ENCODE data around the gene CAGE1. TPM values are rescaled to one million over a fixed set of nuclear protein-coding genes. Genes with fewer than 3 reads are reported as not detected.

Gene CAGE1
- total RNA-seq, 1 donor from 2014 or later, result 0.07 TPM

DNA sequence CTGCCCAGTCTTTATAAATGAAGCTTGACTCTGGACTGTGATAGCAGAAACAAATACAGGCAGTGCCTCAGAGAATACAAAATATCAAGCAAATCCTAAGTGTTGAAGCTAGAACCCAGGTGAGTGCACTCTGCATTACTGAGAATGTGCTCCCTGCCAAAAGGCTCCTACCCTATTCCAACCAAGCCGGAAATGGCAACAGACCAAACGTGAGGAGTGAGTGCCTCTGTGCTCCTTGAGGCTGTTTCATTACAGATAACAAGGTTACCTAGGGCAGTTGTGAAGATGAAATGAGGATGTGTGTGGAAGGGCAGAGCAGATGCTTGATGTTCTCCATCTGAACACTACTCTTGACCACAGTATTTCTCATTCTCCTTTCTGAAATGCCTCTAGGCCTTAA lies 105.9 kb downstream of the CAGE1 start:
- peaks cover 46% of the 10 kb centered on the region for H3K36me3 Mint-ChIP-seq (ENCODE audit: low read depth)
- TF ChIP-seq, protein P1, sequence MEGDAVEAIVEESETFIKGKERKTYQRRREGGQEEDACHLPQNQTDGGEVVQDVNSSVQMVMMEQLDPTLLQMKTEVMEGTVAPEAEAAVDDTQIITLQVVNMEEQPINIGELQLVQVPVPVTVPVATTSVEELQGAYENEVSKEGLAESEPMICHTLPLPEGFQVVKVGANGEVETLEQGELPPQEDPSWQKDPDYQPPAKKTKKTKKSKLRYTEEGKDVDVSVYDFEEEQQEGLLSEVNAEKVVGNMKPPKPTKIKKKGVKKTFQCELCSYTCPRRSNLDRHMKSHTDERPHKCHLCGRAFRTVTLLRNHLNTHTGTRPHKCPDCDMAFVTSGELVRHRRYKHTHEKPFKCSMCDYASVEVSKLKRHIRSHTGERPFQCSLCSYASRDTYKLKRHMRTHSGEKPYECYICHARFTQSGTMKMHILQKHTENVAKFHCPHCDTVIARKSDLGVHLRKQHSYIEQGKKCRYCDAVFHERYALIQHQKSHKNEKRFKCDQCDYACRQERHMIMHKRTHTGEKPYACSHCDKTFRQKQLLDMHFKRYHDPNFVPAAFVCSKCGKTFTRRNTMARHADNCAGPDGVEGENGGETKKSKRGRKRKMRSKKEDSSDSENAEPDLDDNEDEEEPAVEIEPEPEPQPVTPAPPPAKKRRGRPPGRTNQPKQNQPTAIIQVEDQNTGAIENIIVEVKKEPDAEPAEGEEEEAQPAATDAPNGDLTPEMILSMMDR (IDR thresholded peaks at IDR 0.05), result no peak
- H3K4me3 Mint-ChIP-seq, result no peak overlapping the region
- ChIA-PET POLR2A (no interaction called here), CTCF (interaction anchor here (0.8 kb wide), 1 partner anchor 776 kb away, joined by 3 read pairs; no protein-coding TSS in a partner anchor)
- ATAC-seq (ENCODE audit: low read depth) (no peak), DNase-seq (no peak)
- H3K9me3 Mint-ChIP-seq, result no peaks in the 10 kb centered on the region
- intact Hi-C loops (cut with micrococcal nuclease), result no loop called here
- no peaks in the 10 kb centered on the region for H3K27me3 Mint-ChIP-seq
- H3K27ac Mint-ChIP-seq, result no peak overlapping the region
- peaks cover 19% of the 10 kb centered on the region for H3K4me1 Mint-ChIP-seq

GRCh38 chr6:7282097-7282906 lies 107.2 kb downstream of the CAGE1 start:
- TF ChIP-seq, protein P1 (IDR thresholded peaks at IDR 0.05), result no peak
- intact Hi-C loops (cut with micrococcal nuclease), result no loop called here
- Mint-ChIP-seq H3K36me3 (ENCODE audit: low read depth) (peaks cover 35% of the 10 kb centered on the region), H3K27me3 (no peaks in the 10 kb centered on the region), H3K4me3 (no peak overlapping the region), H3K4me1 (peaks cover 32% of the 10 kb centered on the region), H3K9me3 (no peaks in the 10 kb centered on the region), H3K27ac (peak overlapping the region; percentile 41)
- no peak for ATAC-seq (ENCODE audit: low read depth)
- POLR2A ChIA-PET, result no interaction called here
- DNase-seq, result no peak
- CTCF ChIA-PET, result no interaction called here

Other genes starting within 250 kb of the CAGE1 start
- 83.4 and 86.7 TPM in 2 replicates for gene SSR1, start 76.5 kb downstream of the CAGE1 start, total RNA-seq
- gene RIOK1, start 66 bp upstream of the CAGE1 start, total RNA-seq, result 38.3 and 38.7 TPM in 2 replicates
- 0.02 TPM in 2 replicates for gene DSP, start 151.9 kb upstream of the CAGE1 start, total RNA-seq
- gene SNRNP48, start 200.5 kb upstream of the CAGE1 start, total RNA-seq, result 15.4 and 18.7 TPM in 2 replicates